ENCODE measurements around the gene HYAL2.
"Not testable (repeated sequence)": the region's sequence is repeated elsewhere in the genome, so short reads cannot be mapped to it uniquely, and the experiment has no call there.

The HYAL2 gene

DNA sequence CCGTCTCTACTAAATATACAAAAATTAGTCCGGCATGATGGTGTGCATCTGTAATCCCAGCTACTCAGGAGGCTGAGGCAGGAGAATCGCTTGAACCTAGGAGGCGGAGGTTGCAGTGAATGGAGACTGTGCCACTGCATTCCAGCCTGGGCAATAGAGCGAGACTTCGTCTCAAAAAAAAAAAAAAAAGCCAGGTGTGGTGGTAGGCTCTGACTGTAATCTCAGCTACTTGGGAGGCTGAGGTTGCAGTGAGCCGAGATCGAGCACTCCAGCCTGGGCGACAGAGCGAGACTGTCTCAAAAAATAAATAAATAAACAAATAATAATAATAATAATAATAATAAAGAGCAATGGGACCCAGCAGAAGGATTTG lies 50.0 kb downstream of the HYAL2 start:
- peaks cover 42% of the 10 kb centered on the region for H3K27me3 ChIP-seq (ENCODE audit: control insufficient read depth, insufficient read depth, low read length)
- not testable (repeated sequence) for H3K9ac ChIP-seq (ENCODE audit: low read depth, low read length); H3K27ac ChIP-seq (ENCODE audit: low read depth, low read length); H3K4me3 ChIP-seq (ENCODE audit: low read depth, low read length); H3K36me3 ChIP-seq (ENCODE audit: control insufficient read depth, insufficient read depth, low read length); H3K9me3 ChIP-seq (ENCODE audit: control insufficient read depth, insufficient read depth, low read length)
- H3K4me1 ChIP-seq (ENCODE audit: control insufficient read depth, insufficient read depth, low read length), result peaks cover 19% of the 10 kb centered on the region

DNA sequence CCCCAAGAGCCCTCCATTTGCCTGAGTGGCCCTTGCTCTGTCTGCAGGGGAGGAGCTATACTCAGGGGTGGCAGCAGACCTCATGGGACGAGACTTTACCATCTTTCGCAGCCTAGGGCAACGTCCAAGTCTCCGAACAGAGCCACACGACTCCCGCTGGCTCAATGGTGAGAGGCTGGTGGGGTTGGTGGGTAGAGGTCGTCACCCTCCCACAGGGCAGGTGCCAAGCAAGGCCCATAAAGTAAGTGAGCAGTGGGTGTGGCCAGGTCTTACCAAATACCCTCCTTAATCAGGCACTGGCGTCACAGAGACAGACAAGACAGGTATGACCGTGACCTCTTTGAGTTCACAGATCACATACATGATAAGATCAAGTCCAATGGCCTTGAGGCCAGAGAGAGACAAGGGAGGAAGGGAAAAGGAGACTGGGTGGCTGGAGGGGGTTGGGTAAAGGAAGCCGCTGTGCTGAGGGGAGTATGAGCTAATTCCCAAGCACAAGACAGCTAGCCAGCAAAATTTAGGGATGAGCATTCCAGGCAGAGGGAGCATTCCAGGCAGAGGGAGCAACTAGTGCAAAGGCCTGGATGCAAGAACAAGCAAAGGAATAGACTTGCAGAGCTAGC lies 51.1 kb downstream of the HYAL2 start:
- Histone ChIP-seq H3K4me3 (ENCODE audit: low read depth, low read length) (no peak overlapping the region), H3K27me3 (ENCODE audit: control insufficient read depth, insufficient read depth, low read length) (peaks cover 35% of the 10 kb centered on the region), H3K9me3 (ENCODE audit: control insufficient read depth, insufficient read depth, low read length) (no peaks in the 10 kb centered on the region), H3K36me3 (ENCODE audit: control insufficient read depth, insufficient read depth, low read length) (no peaks in the 10 kb centered on the region), H3K27ac (ENCODE audit: low read depth, low read length) (no peak overlapping the region), H3K9ac (ENCODE audit: low read depth, low read length) (no peak overlapping the region), H3K4me1 (ENCODE audit: control insufficient read depth, insufficient read depth, low read length) (peaks cover 29% of the 10 kb centered on the region)

DNA sequence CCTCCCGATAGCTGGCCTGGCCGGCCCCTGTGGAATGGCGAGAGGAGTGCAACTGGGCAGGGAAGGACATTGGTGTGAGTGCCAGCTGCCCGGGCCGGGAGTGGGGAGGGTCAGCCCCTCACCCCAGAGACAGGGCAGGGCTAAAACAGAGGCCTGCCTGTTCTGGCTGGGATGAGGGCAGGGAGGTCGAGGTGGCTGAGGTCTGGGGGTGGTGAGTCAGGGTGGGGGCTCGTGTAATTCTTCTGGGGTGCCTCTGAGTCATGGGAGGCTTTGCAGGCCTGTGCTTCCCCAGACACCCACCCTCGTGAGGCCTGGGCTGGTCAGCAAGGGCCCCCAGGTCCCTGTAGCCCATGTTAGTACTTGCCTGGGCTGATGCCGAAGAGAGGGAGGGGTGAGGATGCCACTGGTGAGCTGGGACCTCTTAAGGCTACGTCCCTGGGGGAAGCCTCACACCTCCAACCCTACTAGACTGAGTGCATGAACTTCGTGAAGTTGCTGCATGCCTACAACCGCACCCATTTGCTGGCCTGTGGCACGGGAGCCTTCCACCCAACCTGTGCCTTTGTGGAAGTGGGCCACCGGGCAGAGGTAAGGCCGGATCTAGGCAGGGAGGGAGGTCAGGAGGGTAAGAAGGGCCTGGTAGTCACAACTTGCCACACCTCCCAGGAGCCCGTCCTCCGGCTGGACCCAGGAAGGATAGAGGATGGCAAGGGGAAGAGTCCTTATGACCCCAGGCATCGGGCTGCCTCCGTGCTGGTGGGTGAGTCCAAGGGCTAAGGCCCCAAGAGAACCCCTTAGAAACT lies 51.9 kb downstream of the HYAL2 start:
- no peak overlapping the region for H3K27ac ChIP-seq (ENCODE audit: low read depth, low read length)
- H3K4me1 ChIP-seq (ENCODE audit: control insufficient read depth, insufficient read depth, low read length), result peaks cover 32% of the 10 kb centered on the region
- H3K27me3 ChIP-seq (ENCODE audit: control insufficient read depth, insufficient read depth, low read length), result peaks cover 27% of the 10 kb centered on the region
- H3K36me3 ChIP-seq (ENCODE audit: control insufficient read depth, insufficient read depth, low read length), result no peaks in the 10 kb centered on the region
- no peaks in the 10 kb centered on the region for H3K9me3 ChIP-seq (ENCODE audit: control insufficient read depth, insufficient read depth, low read length)
- no peak overlapping the region for H3K9ac ChIP-seq (ENCODE audit: low read depth, low read length)
- H3K4me3 ChIP-seq (ENCODE audit: low read depth, low read length), result no peak overlapping the region

DNA sequence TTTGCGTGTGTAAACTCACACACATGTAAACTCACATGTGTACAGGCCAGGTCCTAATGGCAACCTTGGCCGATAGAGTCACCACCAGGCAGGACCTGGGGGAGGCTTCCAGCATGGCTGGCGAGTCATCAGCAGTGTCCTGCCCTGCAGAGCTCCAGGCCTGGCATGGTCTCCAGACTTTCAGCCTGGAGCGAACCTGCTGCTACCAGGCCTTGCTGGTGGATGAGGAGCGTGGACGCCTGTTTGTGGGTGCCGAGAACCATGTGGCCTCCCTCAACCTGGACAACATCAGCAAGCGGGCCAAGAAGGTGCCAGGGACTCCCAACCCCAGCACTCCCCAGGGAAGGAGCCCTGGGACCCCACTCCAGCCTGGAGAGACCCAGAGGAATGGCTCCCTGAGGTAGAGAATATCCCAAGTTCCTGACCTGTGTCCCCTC lies 52.5 kb downstream of the HYAL2 start:
- H3K27me3 ChIP-seq (ENCODE audit: control insufficient read depth, insufficient read depth, low read length), result peaks cover 20% of the 10 kb centered on the region
- no peak overlapping the region for H3K9ac ChIP-seq (ENCODE audit: low read depth, low read length)
- H3K4me3 ChIP-seq (ENCODE audit: low read depth, low read length), result no peak overlapping the region
- H3K9me3 ChIP-seq (ENCODE audit: control insufficient read depth, insufficient read depth, low read length), result no peaks in the 10 kb centered on the region
- H3K36me3 ChIP-seq (ENCODE audit: control insufficient read depth, insufficient read depth, low read length), result no peaks in the 10 kb centered on the region
- peaks cover 35% of the 10 kb centered on the region for H3K4me1 ChIP-seq (ENCODE audit: control insufficient read depth, insufficient read depth, low read length)
- H3K27ac ChIP-seq (ENCODE audit: low read depth, low read length), result no peak overlapping the region

- H3K4me1 ChIP-seq (ENCODE audit: control insufficient read depth, insufficient read depth, low read length), result peaks cover 35% of the 10 kb centered on the region
- H3K9me3 ChIP-seq (ENCODE audit: control insufficient read depth, insufficient read depth, low read length), result no peaks in the 10 kb centered on the region
- no peak overlapping the region for H3K9ac ChIP-seq (ENCODE audit: low read depth, low read length)
These were observed 53.1 kb downstream of the HYAL2 start for GRCh38 chr3:50269460-50269859.

DNA sequence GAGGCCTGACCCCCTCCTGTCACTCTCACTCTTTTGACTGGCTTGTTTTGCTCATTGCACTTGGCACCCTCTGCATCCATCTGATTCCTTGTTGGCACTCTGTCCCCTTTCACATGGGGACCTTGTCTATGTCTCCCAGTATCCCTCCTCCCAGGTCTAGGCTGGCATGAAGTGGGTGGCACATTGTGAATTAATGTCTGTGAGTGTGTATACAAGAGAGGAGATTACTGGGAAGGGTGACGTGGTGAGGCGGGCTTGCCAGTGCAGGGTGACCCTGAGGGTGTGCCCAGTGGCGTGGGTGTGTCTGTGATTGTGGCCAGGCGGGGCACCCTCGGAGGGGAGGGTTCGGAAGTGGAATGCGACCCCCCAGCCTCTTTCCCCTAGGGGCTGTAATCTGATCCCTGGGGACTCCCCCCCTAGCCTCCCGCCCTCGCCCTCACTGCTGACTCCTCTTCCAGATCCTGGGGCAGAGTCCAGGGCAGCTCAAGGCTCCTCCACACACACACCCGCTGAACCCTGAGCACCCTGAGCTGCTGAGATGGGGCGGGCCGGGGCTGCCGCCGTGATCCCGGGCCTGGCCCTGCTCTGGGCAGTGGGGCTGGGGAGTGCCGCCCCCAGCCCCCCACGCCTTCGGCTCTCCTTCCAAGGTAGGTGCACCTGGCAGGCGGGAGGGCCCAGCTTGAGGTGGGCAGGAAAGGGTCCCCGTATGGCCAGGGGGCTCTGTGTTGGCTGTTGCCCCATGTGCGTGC lies 53.7 kb downstream of the HYAL2 start, which contains the start of gene SEMA3B:
SEMA3B (plus strand) TSS at position 445 of the 749 bp plus-strand sequence; CDS start at position 539, 94 bp downstream.
- Histone ChIP-seq H3K4me3 (ENCODE audit: low read depth, low read length) (no peak within 1 kb of the TSS), H3K4me1 (ENCODE audit: control insufficient read depth, insufficient read depth, low read length) (peaks cover 40% of the 10 kb centered on the region), H3K36me3 (ENCODE audit: control insufficient read depth, insufficient read depth, low read length) (no peaks in the 10 kb centered on the region), H3K9me3 (ENCODE audit: control insufficient read depth, insufficient read depth, low read length) (no peaks in the 10 kb centered on the region), H3K27me3 (ENCODE audit: control insufficient read depth, insufficient read depth, low read length) (peaks cover 10% of the 10 kb centered on the region), H3K27ac (ENCODE audit: low read depth, low read length) (no peak within 1 kb of the TSS), H3K9ac (ENCODE audit: low read depth, low read length) (no peak within 1 kb of the TSS)

More at GRCh38 chr3:50269460-50269859, 53.1 kb downstream of the HYAL2 start:
- Histone ChIP-seq H3K4me3 (ENCODE audit: low read depth, low read length) (no peak overlapping the region), H3K36me3 (ENCODE audit: control insufficient read depth, insufficient read depth, low read length) (no peaks in the 10 kb centered on the region), H3K27me3 (ENCODE audit: control insufficient read depth, insufficient read depth, low read length) (peaks cover 15% of the 10 kb centered on the region), H3K27ac (ENCODE audit: low read depth, low read length) (no peak overlapping the region)

DNA sequence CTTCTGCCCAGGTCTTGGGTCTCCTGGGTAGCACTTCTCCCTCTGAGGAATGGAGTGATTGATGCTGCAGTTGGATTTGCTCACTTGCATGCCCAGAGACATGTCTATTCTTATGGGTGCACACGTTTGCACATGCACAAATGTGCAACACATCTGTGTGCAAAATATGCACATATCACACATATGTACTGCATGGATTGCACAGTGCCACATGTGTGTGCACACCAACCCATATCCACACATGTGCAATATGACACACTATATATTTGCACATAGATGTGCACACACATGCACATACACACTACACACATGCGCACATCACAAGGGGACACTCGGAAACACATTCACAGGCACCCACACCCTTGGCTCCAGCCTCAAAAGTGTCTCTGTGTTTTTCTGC lies 54.3 kb downstream of the HYAL2 start:
- Histone ChIP-seq H3K27me3 (ENCODE audit: control insufficient read depth, insufficient read depth, low read length) (peaks cover 4% of the 10 kb centered on the region), H3K4me3 (ENCODE audit: low read depth, low read length) (no peak overlapping the region), H3K36me3 (ENCODE audit: control insufficient read depth, insufficient read depth, low read length) (no peaks in the 10 kb centered on the region), H3K4me1 (ENCODE audit: control insufficient read depth, insufficient read depth, low read length) (peaks cover 44% of the 10 kb centered on the region), H3K9me3 (ENCODE audit: control insufficient read depth, insufficient read depth, low read length) (no peaks in the 10 kb centered on the region), H3K27ac (ENCODE audit: low read depth, low read length) (no peak overlapping the region), H3K9ac (ENCODE audit: low read depth, low read length) (no peak overlapping the region)

Measured in HUES48 (cell line).